Measurements from ENCODE around the gene CD226.

DNA sequence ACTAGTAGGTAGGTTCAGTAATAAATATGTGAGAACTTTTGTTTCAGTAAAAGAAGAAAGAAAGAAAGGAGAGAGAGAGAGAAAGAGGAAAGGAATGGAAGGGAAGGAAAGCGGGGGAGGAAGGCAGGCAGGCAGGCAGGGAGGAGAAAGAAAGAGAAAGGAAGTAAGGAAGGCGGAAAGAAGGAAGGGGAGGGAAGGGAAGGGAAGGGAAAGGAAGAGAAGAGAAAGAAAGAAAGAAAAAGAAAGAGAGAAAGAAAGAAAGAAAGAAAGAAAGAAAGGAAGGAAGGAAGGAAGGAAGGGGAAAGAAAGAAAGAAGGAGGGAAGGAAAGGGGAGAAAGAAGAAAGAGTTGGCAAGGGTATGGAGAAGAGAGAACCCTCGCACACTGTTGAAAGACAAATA is 67.6 kb downstream of the CD226 start:
- TF ChIP-seq EZH2phosphoT487 (IDR thresholded peaks at IDR 0.05; ENCODE audit: borderline replicate concordance, low read length): no peak
- TF ChIP-seq, protein P1, sequence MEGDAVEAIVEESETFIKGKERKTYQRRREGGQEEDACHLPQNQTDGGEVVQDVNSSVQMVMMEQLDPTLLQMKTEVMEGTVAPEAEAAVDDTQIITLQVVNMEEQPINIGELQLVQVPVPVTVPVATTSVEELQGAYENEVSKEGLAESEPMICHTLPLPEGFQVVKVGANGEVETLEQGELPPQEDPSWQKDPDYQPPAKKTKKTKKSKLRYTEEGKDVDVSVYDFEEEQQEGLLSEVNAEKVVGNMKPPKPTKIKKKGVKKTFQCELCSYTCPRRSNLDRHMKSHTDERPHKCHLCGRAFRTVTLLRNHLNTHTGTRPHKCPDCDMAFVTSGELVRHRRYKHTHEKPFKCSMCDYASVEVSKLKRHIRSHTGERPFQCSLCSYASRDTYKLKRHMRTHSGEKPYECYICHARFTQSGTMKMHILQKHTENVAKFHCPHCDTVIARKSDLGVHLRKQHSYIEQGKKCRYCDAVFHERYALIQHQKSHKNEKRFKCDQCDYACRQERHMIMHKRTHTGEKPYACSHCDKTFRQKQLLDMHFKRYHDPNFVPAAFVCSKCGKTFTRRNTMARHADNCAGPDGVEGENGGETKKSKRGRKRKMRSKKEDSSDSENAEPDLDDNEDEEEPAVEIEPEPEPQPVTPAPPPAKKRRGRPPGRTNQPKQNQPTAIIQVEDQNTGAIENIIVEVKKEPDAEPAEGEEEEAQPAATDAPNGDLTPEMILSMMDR (IDR thresholded peaks at IDR 0.05; ENCODE audit: low read depth, low read length, poor library complexity, severe bottlenecking): no peak
